Epithelial cell of prostate (primary cell): ENCODE measurements around the gene SYN1.

Experiments
- DNase-seq: peaks from one replicate; pipeline ENCODE4 v3.0.0-alpha.2; 2011; ENCODE audit warnings: low read depth, low spot score
- H3K27ac ChIP-seq: fragments of 450-650 bp; 2 replicates; pipeline ENCODE4 v1.5.1; 2017; ENCODE audit warnings: mild to moderate bottlenecking

The SYN1 gene

DNA sequence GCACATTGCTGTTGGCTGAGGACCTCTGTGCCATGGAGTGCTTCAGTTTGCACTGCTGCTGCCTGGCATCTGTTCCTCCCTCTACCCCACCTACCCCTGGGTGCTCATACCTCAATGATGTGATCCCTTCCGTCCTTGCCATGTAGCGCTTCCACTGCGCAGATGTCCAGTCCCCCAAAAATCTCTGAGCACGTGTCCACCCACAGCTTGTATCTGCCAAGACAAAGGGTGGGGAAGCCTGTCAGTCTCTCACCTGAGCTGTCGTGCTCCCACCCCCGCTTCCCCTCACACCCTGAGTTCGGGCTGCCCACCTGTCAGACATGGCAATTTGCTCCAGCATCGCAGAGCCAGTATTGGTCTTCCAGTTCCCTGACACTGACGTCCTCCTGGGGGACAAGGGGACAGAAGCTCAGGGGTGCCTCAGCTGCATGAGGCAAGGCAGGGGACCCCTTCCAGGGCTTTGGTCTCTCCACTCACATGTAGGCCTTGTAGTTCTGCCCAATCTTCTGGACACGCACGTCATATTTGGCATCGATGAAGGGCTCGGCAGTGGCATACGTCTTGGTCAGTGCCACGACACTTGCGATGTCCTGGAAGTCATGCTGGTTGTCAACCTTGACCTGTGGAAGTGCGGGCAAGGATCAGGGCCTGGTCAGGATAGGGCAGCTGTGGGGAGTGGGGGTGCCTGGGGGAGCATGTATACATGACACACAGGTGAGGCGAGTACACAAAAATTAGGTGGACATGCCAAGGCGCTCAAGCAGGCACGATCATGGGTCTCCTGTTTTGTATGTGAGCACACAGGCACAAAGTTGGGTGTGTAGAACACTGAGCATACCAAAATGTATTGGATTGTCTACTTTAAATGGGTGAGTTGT, 43.4 kb downstream of the SYN1 start:
- H3K27ac ChIP-seq: no peak overlapping the region
- DNase-seq: no peak

DNA sequence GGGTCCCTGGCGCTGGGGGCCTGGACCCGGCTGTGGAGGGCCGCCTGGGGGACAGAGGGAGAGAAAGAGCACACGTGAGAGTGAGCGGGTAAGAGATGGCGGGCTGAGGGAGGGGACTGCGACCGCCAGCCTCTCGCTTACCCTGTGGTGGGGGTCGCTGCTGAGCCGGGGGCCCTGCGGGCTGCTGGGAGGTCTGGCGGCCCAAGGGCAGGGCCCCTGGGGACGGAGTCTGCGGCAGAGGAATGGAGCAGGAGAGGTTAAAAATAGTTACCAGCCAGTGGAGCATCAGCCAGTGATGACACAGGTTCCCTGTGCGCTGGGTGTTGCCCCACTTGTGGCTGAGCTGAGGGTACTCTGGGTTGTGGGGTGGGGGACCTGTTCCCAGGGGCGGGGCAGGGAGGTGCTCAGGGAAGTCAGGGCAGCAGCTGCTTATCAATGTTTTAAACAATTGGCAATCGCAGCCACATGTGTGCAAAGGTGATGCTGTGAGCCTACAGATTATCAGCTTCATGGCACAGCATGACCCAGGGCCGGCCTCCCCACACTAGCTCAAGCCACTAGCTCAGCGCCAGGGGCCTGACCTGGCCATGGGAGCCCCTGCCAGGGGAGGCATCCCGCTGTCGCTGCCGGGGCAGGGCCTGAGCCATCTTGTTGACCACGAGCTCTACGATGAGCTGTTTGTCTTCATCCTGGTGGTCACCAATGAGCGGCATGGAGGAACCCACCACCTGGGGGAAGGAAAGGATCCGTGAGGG, 44.9 kb downstream of the SYN1 start:
- no peak for DNase-seq
- peak overlapping the region; percentile 78 for H3K27ac ChIP-seq

DNA sequence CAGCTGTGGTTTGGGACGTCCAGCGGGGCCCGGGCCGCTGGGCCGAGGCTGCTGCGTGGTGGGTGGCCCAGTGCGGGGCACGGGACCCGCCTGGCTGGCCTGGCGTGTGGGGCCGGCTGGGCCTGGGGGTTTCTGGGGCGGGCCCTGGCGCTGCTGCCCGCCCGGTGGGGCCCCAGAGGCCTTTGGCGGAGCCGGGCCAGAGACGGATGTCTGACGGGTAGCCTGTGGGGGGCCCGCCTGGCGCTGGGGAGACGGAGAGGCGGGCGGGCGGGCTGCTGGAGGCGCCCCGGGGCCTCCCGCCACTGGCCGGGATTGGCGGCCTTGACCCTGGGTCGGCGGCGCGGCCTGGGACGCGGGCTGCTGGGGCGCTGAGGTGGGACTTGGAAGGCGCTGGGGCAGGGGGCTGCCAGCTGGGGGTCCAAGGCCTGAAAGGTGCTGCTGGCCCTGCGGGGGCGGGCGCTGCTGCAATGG, 45.5 kb downstream of the SYN1 start:
- peak overlapping the region; percentile 78 for H3K27ac ChIP-seq

DNA sequence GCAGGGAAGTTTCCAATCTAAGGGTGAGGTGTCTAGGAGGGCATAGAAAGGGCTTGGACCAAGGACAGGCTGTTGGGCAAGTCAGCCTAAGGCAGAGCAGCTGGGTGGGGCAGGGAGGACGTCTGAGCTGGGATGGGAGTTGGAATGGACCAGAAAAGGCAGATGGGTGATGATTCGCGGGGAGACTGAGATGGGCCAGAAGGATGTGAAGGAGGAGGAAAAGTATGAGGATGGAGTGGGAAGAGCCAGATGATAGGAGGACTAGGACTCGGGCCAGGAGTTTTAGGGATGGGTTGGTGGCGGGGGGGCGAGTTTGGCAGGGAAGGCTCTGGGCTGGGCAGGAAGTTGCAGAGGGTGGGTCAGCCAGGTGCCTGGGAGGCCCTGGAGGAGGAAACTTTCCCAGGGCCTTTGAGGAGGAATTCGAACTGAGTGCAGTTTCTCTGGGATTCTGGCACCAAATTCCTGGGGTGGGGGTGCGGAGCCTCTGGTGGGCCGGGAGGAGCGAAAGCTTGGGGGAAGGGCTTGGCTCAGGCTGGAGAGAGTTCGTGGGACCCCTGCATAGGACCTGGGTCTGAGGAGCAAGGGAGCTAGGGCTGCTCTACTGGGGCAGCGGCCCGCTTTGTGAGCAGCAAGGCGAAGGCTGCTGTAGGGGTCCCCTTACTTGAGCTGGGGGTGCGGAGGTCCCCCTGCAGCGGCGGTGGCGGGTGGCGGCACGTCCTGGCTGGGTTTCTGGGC, 46.1 kb downstream of the SYN1 start:
- no peak for DNase-seq
- H3K27ac ChIP-seq: peak overlapping the region; percentile 78

More for the DNA sequence above, 45.5 kb downstream of the SYN1 start:
- DNase-seq: no peak

DNA sequence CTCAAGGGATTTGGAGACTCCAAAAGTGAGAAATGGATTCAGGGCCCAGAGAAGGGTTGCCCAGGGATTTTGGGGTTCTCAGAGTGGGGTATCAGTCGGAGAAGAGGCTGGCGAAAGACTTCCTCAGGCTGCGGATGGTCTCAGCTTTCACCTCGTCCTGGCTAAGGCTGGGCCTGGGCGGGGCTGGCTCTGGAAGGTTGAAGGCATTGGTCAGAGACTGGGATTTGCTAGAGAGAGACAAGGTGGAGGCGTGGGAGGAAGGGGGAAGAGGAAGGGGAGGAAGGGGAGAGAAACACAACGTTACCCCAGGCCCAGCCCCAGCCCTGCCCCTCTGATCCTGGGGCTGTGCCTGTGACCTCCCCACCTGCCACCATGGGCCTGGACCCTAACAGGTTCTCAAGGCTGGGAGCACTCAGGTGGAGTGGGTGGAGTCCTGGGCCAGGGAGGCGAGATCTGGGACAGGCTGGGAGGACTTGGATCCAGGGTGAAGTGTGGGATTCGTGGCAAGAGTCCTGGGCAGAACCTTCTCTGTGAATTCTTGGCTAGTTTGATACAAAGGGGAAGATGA, 46.8 kb downstream of the SYN1 start:
- DNase-seq: no peak
- peak overlapping the region; percentile 78 for H3K27ac ChIP-seq

DNA sequence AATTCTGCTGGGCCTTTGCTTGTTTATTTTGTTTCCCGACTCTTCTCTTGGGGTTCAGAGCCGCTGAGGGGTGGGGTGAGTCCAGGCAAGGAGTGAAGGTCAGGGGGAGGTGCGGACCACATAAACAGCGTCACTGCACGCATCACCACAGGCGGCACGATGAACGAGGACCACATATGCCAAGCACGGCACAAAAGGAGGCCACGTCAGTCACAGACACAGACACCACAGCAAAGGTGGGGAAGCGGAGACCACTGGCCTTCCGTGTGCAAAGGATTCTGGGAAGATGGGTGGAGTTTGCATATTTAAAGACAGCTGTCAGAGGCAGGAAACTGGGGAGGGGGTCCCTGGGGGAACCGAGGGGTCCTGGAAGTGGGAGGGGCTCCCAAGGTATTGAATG, 47.8 kb downstream of the SYN1 start:
- H3K27ac ChIP-seq: no peak overlapping the region
- no peak for DNase-seq

DNA sequence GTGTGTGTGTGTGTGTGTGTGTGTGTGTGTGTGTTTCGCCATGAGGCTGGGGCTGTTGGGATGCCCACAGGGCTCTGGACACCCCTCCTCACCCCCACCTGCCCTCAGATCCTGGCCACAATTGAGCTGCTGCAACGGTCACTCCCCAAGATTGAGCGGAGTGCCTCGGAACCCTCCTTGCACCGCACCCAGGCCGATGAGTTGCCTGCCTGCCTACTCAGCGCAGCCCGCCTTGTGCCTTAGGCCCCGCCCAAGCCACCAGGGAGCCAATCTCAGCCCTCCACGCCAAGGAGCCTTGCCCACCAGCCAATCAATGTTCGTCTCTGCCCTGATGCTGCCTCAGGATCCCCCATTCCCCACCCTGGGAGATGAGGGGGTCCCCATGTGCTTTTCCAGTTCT, 48.4 kb downstream of the SYN1 start:
- DNase-seq: no peak
- no peak overlapping the region for H3K27ac ChIP-seq

DNA sequence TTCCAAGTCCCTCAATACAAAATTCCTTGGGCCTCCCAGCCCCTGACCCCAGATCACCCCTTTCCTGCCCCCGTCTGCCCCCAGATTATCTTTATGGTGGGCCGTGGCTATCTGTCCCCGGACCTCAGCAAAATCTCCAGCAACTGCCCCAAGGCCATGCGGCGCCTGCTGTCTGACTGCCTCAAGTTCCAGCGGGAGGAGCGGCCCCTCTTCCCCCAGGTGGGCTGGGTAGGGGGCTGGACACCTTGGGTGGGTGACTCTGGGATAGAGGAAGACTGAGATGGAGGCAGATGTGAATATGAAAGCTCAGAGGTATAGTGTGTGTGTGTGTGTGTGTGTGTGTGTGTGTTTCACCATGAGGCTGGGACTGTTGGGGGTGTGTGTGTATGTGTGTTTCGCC, 48.9 kb downstream of the SYN1 start:
- no peak for DNase-seq
- H3K27ac ChIP-seq: no peak overlapping the region

DNA sequence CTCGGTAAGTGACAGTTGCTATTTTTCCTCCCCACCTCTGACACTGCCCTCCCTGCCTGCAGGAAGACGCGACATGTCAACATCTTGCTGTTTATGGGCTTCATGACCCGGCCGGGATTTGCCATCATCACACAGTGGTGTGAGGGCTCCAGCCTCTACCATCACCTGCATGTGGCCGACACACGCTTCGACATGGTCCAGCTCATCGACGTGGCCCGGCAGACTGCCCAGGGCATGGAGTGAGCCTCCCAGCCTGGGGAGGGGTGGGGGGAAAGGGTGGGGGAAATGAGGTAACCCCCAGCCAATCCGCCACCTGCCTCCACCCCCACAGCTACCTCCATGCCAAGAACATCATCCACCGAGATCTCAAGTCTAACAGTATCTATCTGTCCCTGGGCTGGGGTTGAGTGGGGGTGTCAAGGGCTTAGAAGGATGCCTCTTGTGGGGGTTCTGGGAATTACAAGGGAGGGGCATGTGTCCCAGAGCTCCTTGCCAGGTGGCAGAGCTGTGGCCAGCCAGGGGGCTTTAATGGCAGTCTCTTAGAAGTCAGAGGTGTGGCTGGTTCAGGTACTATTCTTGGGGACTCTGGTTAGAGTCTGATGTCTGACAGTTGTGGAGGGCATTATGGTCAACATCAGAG, 50.9 kb downstream of the SYN1 start:
- H3K27ac ChIP-seq: no peak overlapping the region
- DNase-seq: no peak

DNA sequence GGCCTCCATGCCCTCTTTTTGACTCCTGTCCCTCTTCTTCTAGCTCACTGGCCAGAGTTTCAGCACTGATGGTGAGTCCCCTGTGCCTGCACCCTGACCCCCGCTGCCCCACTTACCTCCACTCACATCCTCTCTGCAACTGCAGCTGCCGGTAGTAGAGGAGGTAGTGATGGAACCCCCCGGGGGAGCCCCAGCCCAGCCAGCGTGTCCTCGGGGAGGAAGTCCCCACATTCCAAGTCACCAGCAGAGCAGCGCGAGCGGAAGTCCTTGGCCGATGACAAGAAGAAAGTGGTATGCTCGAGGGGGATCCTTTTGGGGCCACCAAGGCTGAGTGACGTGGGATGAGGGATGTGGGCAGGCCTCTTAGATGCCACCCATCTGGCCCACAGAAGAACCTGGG, 52.8 kb downstream of the SYN1 start:
- no peak for DNase-seq
- H3K27ac ChIP-seq: no peak overlapping the region

DNA sequence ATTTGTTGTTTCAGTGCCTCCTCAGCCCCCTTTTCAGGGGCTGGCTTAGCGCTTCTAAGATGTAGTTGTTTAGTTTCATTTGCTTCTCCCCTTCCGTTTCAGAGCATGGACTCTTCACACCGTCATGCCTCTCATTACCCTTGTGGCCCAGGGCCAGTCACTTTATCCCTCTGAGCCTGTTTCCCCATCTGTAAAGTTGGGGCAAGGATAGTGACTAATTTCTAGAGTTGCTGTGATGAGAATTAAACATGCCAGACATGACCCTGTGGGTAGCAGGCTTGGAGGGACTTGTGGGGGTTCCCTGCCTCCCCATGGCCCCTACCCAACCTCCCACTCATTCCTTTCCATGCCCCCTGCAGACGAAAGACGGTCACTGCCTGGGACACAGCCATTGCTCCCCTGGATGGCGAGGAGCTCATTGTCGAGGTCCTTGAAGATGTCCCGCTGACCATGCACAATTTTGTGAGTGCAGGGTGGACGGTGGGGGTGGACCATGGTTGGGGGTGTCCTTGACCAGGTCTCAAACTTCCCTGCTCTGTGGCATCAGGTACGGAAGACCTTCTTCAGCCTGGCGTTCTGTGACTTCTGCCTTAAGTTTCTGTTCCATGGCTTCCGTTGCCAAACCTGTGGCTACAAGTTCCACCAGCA, 55.1 kb downstream of the SYN1 start:
- no peak for DNase-seq
- peak overlapping the region; percentile 39 for H3K27ac ChIP-seq

DNA sequence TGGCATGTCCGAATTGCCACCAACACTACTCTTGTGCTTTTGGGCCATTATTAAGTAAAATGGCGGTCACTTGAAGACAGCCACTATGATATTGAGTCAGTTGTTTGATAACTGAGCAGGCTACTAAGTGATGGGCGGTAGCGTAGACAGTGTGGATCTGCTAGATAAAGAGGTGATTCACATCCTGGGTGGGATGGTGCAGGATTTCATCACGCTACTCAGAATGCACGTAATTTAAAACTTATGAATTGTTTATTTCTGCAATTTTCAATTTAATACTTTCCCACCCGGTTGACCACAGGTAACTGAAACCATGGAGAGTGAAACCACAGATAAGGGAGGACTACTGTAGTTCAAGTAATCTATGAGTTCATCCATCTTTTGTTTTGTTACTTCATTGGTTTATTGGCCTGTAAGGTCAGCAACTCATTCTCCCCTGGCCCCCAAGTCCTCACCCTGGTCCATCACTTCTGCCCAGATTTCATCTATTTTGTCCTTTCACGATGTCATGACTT, 55.8 kb downstream of the SYN1 start:
- H3K27ac ChIP-seq: peak overlapping the region; percentile 39
- DNase-seq: no peak

DNA sequence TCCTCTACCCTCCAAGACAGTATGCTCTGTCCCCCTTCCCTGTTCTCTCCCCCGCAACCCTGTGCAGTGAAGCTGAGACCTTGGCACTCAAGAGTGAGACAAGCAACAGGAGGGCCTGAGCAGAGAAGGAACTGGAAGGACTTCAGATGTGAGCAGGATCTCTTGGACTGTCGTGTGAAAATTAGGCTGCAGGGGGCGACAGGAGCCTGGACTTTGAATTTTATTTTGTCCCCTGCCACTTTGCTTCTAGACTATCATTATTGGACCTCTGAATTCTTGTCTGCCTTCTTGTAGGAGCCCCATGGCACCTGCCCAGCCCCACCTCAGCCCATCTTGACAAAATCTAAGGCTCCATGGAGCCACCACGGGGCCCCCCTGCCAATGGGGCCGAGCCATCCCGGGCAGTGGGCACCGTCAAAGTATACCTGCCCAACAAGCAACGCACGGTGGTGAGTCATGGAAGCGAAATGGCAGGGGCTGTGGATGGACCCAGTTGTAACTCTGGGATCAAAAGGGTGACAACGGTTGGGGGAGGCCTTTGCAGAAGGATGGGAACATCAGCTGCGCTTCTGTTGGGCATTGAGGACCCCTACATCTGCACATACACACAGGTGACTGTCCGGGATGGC, 56.9 kb downstream of the SYN1 start:
- no peak for DNase-seq
- H3K27ac ChIP-seq: peak overlapping the region; percentile 39

DNA sequence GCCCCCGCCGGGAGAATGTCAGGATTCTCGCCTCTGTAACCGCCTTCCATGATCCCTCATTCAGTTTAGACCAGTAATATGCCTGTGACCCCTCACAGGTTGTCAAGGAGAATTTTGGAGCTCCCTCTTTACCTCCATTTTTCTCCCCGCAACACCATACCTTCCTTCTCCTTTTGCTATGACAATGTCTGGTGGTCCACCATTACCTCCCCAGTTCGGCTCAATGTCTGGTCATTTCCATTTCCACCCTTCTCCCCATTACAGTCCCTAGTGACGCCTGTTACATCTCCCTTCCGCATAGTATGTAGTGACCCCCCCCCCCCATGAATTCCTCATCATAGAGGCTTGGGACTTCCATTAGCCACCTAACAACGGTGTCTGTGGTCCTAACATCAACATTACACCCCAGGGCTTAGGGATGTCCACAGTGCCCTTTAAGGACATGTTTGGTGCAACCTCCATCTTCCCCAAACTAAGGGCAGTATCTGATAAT, 58.0 kb downstream of the SYN1 start:
- no peak for DNase-seq
- H3K27ac ChIP-seq: peak overlapping the region; percentile 80

DNA sequence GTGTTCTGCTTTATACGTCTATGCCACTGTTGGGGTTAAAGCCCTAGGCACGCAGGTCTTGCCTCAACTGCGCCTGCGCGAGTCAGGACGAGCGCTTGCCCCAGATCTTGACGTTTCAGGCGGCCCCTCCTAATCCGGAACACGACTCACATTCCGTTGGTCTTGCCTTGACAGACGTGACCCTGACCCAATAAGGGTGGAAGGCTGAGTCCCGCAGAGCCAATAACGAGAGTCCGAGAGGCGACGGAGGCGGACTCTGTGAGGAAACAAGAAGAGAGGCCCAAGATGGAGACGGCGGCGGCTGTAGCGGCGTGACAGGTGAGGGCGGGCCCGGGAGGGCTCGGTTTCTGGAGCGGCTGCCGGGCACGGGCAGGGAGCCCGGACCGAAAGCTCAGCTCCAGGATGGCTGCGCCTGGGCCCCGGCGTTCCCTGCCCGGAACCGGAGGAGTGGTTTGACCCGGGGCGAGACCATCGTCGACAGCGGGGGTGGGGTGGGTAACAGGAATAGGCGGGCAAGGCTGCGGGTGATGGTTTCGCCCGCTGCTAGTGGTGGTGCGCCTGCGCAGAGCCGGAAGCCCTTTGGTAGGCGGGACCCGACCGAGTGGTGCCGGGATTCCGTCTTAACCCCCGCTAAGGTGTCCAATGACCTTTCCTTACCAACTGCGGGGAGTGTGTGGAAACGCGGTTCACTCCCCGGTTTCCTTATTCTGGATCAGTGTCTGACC, 58.6 kb downstream of the SYN1 start, which contains the start of gene ARAF:
TSS of gene ARAF (plus strand) at position 272 of the 725 bp plus-strand sequence. CDS start 1,763 bp downstream, outside the sequence.
- peak within 1 kb of the TSS; percentile 80 for H3K27ac ChIP-seq
- DNase-seq: peak; percentile 95

DNA sequence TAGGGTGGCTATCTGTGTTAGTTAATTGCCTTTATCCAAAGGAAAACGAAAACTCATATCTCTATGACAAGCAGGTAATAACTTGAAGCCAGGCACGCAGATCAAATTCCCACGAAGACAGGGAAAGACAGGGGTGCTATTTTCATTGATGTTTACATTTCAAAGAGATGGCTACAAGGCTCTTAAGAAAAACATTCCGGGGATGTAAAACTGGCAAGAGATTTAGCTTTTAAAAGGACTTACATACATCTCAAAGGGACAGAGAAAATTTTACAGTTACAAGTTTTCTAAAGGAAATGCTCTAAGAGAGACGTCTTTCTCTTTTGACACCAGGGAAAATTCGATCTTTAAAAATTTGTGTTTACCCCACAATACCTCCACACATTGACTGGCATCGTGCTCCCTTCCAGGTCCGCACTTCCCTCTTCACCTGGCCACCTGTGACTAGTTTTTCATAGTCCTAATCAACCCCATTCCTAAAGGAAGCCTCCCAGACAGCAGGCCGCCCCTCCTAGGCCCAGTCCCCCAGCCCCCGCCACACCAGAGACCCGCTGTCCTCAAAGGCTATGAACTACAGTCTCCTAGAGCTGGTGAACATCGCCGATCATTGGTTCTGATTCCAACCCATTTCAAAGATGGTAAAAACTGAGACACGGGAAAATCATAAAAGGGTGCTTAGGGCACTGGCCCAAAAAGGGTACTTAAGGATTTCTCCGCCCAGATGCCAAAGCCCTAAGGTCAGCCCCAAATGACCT, 59.3 kb downstream of the SYN1 start:
- H3K27ac ChIP-seq: peak overlapping the region; percentile 80
- no peak for DNase-seq

DNA sequence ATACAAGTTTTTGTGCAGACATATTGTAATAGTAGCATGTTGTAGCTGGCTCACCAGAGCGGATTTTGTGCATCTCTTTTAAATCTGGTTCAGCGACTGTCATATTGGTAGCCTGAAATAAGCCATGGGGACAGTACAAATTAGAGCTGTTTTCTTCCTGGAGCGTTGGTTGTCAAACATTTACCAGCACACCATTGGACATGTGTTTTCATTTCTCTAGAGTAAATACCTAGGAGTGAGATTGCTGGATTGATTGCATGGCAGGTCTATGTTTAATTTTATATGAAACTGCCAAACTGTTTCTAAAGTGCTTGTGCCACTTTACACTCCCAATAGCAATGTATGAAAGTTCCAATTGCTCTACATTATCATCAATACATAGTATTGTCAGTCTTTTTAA, 61.2 kb downstream of the SYN1 start:
- H3K27ac ChIP-seq: no peak overlapping the region
- DNase-seq: no peak
